ENCODE measurements around the gene HCN3.
A peak's percentile ranks its signal among the peaks of the same experiment; 100 is the strongest.

The HCN3 gene

GRCh38 chr1:155273343-155274245 lies 3.7 kb upstream of the HCN3 start, which contains the start of gene CLK2 (continued):
- no peak for TF ChIP-seq ZNF426 (tag by site-specific recombination; IDR thresholded peaks at IDR 0.05)
- TF ChIP-seq YY2 (tag by site-specific recombination; IDR thresholded peaks at IDR 0.05): no peak
- TF ChIP-seq ZNF362 (tag by site-specific recombination; IDR thresholded peaks at IDR 0.05): no peak
- peak; percentile 64 for TF ChIP-seq ZNF335 (tag by site-specific recombination; conservative IDR thresholded peaks at IDR 0.05)
- TF ChIP-seq ZSCAN23 (tag by site-specific recombination; IDR thresholded peaks at IDR 0.05): no peak
- no peak for TF ChIP-seq ZNF302 (tag by site-specific recombination; IDR thresholded peaks at IDR 0.05; ENCODE audit: low read depth)
- no peak for TF ChIP-seq ZNF645 (tag by site-specific recombination; IDR thresholded peaks at IDR 0.05)
- TF ChIP-seq PRDM10 (tag by site-specific recombination; IDR thresholded peaks at IDR 0.05): no peak
- TF ChIP-seq ZNF341 (tag by site-specific recombination; IDR thresholded peaks at IDR 0.05; ENCODE audit: low read depth): no peak
- TF ChIP-seq ZNF398 (tag by site-specific recombination; IDR thresholded peaks at IDR 0.05): no peak
- TF ChIP-seq ZNF248 (tag by site-specific recombination; IDR thresholded peaks at IDR 0.05): no peak
- TF ChIP-seq GLIS2 (tag by site-specific recombination; IDR thresholded peaks at IDR 0.05): peak; percentile 100
- TF ChIP-seq ZNF555 (tag by site-specific recombination; conservative IDR thresholded peaks at IDR 0.05): no peak
- TF ChIP-seq ZNF776 (tag by site-specific recombination; IDR thresholded peaks at IDR 0.05; ENCODE audit: borderline replicate concordance): no peak
- peak; percentile 95 for TF ChIP-seq HIC1 (tag by site-specific recombination; IDR thresholded peaks at IDR 0.05)
- TF ChIP-seq ZBTB26 (tag by site-specific recombination; optimal IDR thresholded peaks at IDR 0.05): peak; percentile 95
- TF ChIP-seq ZNF174 (tag by site-specific recombination; IDR thresholded peaks at IDR 0.05): no peak
- TF ChIP-seq ZNF76 (tag by site-specific recombination; IDR thresholded peaks at IDR 0.05; ENCODE audit: borderline replicate concordance, low read depth): peak; percentile 89; the same call in 1 of the 2 replicates
- TF ChIP-seq SP7 (tag by site-specific recombination; IDR thresholded peaks at IDR 0.05): 0 out of 2 replicates have a peak, but pooled peaks have one; percentile 20
- TF ChIP-seq ZSCAN5A (tag by site-specific recombination; IDR thresholded peaks at IDR 0.05): no peak
- TF ChIP-seq ZNF561 (tag by site-specific recombination; IDR thresholded peaks at IDR 0.05; ENCODE audit: borderline replicate concordance): peak; percentile 15; the same call in 1 of the 2 replicates
- peak; percentile 57 for TF ChIP-seq ZBTB20 (tag by site-specific recombination; IDR thresholded peaks at IDR 0.05)
- no peak for TF ChIP-seq ZNF544 (tag by site-specific recombination; IDR thresholded peaks at IDR 0.05)
- TF ChIP-seq SP3 (tag by site-specific recombination; IDR thresholded peaks at IDR 0.05): peak; percentile 86
- no peak; the same call in 1 of the 2 replicates for TF ChIP-seq ZNF501 (tag by site-specific recombination; IDR thresholded peaks at IDR 0.05)
- no peak for TF ChIP-seq ZNF350 (tag by site-specific recombination; IDR thresholded peaks at IDR 0.05)

Data from HEK293 (cell line).